GM21619 (cell line): ENCODE results near the gene MBP.
"Not testable (repeated sequence)": the region's sequence is repeated elsewhere in the genome, so short reads cannot be mapped to it uniquely, and the experiment has no call there.

Source experiments
- ATAC-seq: cut with Tn5 transposase; IDR thresholded peaks from one replicate; pipeline ENCODE4 v1.9.1; 2021; ENCODE audit not compliant: unreplicated experiment

MBP gene

DNA sequence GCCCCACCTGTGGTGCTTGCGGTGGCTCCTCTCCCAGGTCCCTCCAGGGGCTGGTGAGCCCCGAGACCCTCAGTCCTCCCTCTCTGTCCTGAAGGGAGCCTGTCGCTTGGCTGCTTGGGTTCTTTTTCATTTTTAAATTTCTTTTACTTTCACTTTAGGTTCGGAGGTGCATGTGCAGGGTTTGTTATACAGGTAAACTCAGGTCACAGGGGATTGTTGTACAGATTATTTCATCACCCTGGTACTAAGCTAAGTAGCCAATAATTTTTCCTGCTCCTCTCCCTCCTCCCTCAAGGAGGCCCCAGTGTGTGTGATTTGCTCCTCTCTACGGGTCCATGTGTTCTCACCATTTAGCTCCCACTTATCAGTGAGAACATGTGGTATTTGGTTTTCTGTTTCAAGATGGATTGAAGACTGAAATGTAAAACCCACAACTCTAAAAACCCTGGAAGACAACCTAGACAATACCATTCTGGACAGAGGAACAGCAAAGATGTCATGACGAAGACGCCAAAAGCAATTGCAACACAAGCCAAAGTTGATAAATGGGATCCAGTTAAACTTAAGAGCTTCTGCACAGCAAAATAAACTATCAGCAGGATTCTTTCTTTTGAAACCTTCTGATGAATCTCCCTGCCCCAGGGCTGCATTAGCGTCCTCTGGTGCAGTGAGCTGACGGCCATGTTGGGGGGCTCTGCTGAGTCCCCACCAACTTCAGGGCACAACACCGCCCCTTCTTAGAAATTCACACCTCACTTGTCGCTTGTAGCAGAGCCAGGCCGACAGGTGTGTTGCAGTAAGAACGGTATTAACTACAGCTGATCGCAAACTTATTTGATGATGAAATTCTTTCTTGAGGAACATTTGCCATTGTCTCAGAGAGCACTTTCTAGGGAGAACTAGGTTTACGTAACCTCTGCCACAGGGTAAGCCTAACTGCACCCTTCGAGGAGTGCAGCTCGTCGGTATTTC lies 174.9 kb downstream of the MBP start:
- no peak for ATAC-seq

DNA sequence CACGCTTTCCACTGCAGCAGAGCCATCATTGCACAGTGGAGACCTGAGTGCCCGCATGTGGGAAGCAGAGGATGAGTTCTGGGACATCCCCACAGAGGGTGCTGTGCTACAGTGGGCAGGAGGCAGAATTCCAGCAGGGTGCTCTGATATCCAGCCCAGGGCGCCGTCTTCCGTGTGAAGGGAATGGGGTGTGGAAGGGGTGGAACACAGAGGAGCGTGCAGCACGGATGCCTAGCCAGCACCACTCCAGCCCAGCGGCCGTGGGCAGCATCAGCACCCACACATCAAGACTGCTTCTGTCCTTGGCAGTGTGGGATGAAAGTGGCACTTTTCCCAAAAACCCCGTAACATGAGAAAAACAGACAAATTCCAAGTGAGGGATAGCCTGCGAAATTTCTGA lies 175.9 kb downstream of the MBP start:
- ATAC-seq, result no peak

DNA sequence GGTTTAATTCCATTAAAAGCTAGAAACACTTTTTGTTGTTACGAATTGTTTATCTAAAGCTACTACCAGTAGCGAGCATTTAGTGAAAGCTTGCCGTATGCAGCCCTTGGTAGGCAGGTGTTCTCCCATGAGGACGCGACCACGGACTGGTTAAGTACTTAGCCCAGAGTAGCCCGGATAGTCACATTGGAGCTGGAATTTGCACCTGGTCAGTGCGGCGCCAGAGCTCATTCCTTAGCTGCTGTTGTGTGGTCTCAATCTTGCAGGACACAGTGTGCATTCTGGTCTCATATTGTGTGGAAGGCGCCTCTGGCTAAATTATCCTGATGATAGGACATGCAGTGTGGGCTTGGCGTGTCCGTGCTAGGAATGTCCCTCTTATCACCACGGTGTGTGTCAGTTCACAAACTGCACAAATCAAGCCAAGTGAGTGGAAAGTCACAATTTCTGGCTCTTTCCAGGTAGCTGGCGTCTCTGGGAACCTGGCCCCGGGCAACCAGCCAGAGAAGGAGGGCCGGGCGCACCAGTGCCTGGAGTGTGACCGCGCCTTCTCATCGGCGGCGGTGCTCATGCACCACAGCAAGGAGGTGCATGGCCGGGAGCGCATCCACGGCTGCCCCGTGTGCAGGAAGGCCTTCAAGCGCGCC lies 176.9 kb downstream of the MBP start:
- no peak for ATAC-seq

DNA sequence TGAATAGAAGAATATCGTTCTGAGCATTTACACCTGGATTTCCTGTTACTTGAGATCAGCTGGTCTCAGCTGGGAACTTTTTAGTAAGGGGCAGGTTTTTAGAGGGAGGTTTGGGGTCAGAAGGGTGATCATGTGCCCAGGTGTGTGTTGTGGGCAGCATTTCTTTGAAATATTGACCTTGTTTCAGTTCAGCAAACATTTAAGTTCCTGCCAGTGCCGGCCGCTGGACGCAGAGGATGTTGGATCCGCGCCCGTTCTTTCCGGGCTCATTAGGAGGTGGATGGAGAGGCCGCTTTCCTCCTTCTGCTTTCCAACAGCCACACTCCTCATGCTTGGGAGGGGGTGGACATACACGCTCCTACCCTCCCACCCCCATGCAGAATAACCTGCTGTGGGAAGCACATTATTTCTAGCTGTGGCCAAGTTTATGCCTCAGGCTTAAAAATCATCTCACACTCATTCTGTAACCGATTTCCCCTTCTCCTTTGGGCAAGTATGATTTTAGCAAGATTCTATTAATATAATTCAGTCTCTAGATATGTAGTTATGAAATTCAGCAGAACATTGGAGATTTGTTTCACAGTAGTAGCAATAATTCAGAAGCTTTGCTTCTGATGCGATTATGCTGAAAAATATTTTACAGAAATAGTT lies 178.9 kb downstream of the MBP start:
- ATAC-seq, result no peak

DNA sequence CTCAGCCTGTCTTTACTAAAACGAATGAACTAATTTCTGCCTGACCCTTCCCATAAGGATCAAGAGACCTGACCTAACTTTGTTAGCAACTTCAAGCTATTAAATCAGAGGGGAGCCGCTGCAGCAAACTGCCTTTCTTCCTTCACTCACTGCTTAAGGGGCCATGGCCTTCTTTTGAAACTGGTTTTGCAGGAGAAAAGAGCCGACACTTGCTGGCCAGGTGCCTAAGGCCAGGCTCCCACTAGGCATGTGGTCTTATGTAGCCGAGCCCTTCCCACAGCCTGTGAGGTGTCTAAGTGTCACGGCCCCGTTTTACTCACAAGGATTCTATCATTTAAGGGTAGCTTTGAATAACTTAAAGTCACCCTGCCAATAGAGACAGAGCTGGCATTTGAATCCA lies 179.4 kb downstream of the MBP start:
- no peak for ATAC-seq

DNA sequence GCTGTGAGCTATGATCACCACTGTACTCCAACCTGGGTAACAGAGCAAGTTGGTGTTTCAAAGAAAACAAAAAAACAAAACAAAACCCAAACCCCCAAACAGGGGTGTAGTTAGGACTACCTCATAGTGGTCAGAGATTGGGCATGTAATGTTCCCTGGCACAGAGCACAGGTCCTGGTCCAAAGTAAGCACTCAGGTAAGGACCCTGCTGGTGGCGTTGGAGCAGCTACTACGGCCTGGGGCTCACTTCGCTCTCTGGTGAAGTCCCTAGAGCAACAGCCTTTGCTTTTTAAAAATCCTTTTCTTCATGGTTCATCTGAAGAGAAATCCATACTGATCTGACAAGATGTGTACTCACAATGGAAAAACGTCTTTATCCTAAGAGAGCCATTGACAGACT lies 179.8 kb downstream of the MBP start:
- ATAC-seq, result no peak

DNA sequence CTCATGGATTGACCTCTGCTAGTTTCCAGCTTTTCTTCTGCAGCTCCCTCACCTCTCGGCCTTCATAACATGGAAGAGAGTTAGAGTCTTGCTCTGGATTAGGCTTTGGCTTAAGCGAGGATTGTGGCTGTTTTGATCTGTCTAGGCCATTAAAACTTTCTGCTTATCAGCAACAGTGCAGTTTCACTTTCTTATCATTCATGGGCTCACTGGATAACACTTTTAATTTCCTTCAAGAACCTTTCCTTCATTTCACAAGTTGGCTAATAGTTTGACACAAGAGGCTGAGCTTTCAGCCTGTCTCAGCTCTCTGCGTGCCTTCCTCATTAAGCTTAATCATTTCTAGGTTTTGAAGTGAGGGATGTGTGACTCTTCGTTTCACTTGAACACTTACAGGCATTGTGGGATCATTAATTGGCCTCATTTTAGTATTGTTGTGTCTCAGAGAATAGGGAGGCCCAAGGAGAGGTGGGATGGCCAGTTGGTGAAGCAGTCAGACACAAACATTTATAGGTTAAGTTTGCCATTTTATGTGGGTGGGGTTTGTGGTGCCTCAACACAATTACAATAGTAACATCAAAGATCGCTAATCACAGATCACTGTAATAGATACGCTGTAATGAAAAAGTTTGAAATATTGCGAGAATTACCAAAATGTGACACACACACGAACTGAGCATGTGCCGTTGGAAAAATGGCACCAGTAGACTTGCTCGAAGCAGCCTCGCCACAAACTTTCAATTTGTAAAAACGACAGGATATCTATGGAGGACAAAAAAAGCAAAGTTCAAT lies 180.9 kb downstream of the MBP start:
- ATAC-seq, result peak; percentile 61

DNA sequence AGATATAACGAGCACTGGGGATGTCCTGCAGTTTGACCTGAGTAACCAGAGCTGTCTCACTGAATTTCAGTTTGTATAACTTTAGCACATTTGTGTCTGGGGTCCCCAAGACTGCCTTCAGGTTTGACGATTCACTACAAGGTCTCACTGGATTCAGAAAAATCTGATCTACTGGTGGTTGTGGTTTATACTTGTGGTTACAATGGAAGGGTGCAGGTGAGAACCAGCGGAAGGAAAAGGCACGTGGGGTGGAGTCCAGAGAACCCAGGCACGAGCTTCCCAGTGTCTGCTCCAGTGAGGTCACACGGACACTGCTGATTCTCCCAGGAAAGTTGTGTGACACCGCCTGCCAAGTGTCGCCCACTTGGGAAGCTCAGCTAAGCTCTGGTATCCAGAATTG lies 184.2 kb downstream of the MBP start:
- no peak for ATAC-seq

DNA sequence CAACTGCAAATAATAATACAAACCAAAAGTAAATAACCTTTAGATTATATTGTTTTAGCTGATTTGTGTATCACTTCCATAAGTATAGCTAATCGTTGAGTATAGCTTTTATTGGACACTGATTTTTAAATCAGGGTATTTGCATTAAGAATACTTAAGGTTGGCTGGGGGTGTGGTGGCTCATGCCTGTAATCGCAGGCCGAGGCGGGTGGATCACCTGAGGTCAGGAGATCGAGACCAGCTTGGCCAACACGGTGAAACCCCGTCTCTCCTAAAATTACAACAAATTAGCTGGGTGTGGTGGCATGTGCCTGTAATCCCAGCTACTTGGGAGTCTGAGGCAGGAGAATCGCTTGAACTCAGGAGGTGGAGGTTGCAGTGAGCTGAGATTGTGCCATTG lies 188.2 kb downstream of the MBP start:
- not testable (repeated sequence) for ATAC-seq

DNA sequence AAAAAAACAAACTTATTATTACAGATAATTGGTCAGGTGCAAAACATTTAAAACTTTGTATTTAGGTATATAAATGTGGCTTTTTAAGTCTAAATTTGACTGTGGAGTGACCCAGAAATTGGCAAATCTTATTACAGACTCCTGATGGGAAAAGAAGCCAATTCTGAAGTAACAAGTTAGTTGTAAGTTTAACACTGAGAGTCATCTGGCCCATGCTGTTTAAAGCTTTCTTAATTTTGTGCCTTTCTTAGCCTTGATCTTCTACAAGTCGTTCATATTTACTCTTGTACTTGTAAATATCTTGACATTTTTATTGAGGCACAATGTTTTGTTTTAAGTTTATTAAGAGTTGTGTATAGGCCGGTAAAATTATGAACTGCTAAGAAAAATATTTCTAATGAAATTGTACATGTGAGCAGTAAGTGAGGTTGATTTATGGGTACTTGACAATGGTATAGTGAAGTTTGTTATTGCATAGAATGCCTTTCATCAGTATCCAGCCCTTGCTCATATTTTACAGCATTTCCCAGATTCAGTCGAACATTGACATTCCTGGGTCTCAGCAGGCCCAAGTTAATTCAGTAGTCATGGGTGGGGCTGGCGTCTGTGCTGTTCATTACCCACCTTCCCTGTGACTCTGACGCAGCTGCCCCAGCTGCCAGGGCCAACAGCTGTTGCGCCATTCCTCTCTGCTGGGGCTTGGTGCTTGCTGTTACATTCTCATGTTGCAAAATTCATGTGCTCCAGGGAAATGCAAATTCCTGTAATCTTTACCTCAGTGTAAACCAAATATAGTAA lies 188.8 kb downstream of the MBP start:
- no peak for ATAC-seq

DNA sequence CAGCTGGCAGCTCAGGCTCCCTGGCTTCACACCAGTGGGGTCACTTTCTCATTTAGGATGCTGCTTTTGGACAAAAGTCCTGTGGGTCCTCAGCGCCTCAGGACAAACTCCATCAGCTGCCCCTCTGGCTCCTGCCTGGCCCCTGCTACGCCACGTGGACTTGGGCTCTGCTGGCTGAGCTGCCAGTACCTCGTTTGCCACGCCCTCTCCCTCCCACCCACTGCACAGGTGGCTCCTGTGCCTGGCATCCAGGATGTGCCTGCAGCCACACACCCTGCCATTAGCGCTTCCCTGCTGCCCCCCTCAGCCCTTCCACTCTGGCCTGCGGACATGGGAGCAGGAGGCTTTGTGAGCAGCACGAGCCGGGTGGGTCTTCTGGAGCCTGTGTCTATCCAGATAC lies 191.3 kb downstream of the MBP start:
- ATAC-seq, result no peak

DNA sequence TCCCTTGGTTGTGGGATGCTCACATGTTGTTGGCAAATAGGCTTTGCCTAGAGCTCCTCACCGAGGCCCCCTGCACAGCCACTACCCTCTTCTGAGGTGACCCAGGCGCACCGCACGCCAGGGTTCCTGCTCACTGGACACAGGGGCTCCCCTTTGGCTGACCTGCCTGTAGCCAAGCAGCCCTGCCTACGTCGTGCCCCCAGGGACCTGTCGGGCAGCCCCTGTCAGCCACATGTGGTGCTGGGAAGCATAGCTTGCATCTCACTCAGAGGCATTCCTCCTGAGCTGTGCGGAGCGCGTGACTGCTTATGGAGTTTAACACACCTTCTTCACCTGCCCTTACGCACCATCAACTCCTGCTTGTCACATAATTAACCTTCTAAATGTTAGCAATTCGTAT lies 194.0 kb downstream of the MBP start:
- ATAC-seq, result no peak

DNA sequence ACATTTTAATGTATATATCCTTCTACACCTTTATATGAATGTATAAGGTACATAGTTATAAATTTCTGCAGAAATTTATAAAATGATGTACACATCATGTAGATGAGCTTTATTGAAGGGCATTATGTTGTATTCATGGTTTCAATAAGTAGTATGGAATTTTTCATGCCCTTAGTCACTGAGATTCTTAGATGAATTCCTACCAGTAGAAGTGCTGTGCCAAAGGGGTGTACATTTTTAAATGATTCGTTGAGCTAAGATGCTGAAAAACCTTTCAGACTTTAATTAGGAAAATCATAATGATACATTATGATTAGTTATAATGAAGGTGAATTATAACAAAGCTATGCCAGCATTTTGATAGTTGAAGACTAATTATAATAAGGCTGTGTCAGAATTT lies 195.0 kb downstream of the MBP start:
- no peak for ATAC-seq

DNA sequence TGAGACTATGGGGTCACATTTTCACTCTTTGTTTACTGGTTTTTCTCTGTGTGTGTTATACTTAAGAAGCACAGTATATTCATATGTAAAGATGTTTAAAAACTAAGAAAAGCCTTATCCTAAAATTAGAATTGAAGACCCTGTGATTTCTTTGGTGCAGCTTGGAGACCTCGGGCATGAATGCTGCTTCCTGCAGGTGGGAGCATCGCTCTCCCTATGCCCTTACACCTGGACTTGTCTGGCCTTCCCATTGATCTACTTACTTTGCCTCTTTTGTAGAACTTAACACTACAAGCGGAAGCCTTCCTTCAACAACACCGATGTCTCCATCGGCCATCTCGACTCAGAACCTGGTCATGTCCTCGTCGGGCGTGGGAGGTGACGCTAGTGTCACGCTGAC lies 195.7 kb downstream of the MBP start:
- ATAC-seq, result no peak

DNA sequence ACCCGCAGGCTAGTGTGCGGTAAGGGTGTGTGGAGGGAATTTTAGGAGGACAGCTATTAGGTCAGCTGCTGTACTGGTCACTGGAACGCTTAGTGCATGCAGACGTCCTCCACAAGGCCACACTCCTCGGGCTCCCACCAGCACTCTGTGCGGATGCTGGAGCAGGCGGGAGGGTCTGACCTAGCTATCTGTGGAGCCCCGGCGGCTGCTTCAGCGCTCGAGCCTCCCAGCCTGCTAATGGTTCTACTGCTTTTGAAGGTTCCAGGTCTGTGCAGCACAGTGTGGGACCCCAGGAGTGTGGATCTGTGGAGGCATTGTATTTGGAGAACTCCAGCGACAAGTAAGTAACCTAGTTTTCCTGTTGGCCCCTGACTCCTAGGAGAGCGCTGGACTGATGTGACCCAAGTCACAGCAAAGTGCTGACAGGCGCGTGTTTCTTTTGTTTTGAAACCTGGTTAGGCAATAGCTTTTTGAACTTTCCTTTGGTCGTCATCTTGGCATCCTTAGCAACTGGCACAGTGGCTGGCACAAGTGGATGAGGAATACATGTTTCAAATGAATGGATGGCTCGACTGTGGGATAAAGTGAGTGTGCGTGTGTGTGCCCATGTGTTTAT lies 196.8 kb downstream of the MBP start:
- ATAC-seq, result no peak

DNA sequence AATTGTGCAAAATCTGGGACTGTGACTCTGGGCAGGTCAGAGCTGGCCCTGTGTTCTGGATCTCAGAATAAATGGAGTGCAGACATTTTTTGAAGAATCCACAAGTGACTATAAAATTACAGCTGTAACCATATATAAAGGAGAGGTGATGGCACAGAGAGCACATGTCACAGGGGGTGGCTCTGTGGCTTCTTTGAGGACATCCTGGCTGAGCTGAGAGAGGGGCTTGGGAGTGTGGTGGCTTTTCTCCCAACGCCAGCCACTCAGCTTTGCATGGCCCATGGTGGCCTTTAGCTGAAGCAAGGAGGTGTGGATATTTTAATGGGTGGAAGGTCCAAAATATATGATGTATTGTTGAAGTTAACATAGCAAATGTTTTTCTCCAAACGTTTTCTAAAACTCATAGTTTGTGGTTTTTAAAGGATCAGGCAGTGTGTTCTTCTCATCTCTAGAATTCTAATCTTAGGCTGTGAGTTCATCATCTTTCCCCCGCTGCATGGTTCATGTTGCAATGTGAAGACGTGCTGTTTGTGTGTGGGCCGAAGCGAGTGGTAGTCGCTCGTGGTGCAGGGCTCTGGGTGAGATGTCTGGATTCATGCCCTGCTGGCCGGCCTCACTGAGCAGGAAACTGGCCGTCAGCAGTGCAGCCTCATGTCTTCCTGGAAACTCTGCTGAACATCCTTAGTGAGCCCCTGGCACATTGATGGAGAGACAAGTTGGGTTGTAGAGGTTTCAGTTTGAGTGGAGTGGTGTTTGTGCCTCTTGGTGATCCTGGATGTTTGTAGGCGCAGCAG lies 200.4 kb downstream of the MBP start:
- no peak for ATAC-seq

DNA sequence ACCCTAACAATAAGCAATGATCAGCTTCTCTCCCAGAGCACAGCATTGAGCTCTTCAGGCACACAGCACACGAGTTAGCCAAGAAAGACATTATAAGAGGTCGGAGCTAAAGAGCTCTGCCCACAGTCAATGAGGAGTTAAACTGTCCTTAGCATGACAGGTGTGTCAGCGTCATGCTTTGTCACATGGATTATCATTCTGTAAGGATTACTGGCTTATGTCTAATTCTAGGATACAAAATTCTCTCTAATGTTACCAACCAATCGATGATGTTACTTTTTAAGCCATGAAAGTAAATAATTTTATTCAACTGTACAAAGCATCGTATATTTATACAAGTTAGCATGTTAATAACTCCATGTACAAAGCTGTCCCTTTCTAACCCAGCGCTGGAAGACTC lies 201.4 kb downstream of the MBP start:
- ATAC-seq, result no peak
